Esophagus muscularis mucosa (tissue), 4 donors: ENCODE data around the gene ZNF841.

ENCODE experiments used
- CTCF ChIP-seq, 3 experiments: fragments of 200-600 bp in 2 of 3; fragments of 450-650 bp in 1 of 3; sonication (generic) in 2 of 3; IDR thresholded peaks; one replicate each; pipeline ENCODE4 v1.5.1; 2017 to 2019; ENCODE audit warnings: antibody characterized with exemption in 3 of 3, mild to moderate bottlenecking in 2 of 3, moderate library complexity in 1 of 3
- EP300 ChIP-seq: sonication (generic); formaldehyde crosslinking; IDR thresholded peaks from one replicate; pipeline ENCODE4 v1.6.1; 2017; ENCODE audit warnings: antibody characterized with exemption
- POLR2A ChIP-seq: fragments of 450-650 bp; IDR thresholded peaks from one replicate; pipeline ENCODE4 v1.6.1; 2017; ENCODE audit warnings: antibody characterized with exemption, moderate library complexity, mild to moderate bottlenecking, low read depth
- POLR2AphosphoS5 ChIP-seq, 2 donors: sonication (generic); formaldehyde crosslinking; IDR thresholded peaks; one replicate each; pipeline ENCODE4 v1.6.1; 2017; ENCODE audit warnings: antibody characterized with exemption in 2 of 2

- TF ChIP-seq CTCF (IDR thresholded peaks at IDR 0.05) = no peak
- TF ChIP-seq POLR2A = no peak
- no peak for TF ChIP-seq POLR2AphosphoS5 (IDR thresholded peaks at IDR 0.05)
- no peak for TF ChIP-seq EP300
These were observed 44.6 kb upstream of the ZNF841 start for GRCh38 chr19:52140032-52140710.
